OCI-LY7 (cell line): ENCODE results near the gene RABEP1.

ENCODE experiments used
- EZH2phosphoT487 ChIP-seq: fragments of 200-600 bp; sonication (generic); IDR thresholded peaks from 2 replicates; pipeline ENCODE4 v1.6.1; 2018; ENCODE audit warnings: low read depth, borderline replicate concordance, mild to moderate bottlenecking, mixed run types, antibody characterized with exemption, low read length, moderate library complexity, mixed read lengths
- TF ChIP-seq, protein P1 (sequence below): fragments of 200-600 bp; sonication (generic); conservative IDR thresholded peaks from 2 replicates; pipeline ENCODE4 v1.5.1; 2014; ENCODE audit warnings: mild to moderate bottlenecking, antibody characterized with exemption, low read length, moderate library complexity, mixed read lengths

DNA sequence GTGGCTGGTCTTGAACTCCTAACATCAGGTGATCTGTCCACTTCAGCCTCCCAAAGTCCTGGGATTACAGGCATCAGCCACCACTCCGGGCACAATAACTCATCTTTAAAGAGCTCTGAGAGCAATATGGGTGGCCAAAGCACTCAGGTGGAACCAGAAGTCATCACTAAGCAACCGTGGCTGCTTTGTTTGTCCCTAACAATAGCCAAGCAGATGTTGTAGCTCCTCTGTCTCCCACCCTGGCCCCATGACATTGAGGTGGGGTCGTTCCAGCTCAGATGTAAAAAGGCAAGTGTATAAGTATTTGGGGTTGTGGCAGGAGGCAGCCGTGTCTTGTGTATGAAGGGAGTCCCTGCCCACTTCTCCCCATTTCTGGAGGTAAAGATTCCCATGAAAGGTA is 43.8 kb upstream of the RABEP1 start:
- TF ChIP-seq, protein P1, sequence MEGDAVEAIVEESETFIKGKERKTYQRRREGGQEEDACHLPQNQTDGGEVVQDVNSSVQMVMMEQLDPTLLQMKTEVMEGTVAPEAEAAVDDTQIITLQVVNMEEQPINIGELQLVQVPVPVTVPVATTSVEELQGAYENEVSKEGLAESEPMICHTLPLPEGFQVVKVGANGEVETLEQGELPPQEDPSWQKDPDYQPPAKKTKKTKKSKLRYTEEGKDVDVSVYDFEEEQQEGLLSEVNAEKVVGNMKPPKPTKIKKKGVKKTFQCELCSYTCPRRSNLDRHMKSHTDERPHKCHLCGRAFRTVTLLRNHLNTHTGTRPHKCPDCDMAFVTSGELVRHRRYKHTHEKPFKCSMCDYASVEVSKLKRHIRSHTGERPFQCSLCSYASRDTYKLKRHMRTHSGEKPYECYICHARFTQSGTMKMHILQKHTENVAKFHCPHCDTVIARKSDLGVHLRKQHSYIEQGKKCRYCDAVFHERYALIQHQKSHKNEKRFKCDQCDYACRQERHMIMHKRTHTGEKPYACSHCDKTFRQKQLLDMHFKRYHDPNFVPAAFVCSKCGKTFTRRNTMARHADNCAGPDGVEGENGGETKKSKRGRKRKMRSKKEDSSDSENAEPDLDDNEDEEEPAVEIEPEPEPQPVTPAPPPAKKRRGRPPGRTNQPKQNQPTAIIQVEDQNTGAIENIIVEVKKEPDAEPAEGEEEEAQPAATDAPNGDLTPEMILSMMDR = no peak
- TF ChIP-seq EZH2phosphoT487 = no peak
